K562 (cell line): Measurements from ENCODE around the gene NDUFV2. TPM values are rescaled to one million over a fixed set of nuclear protein-coding genes. Genes with fewer than 3 reads are reported as not detected.

Source experiments
- ATAC-seq: fragments of 200-7000 bp; cut with Tn5 transposase; 3 replicates; pipeline ENCODE4 v1.9.1; 2020; ENCODE audit warnings: moderate library complexity
- BruUV-seq: library from RNA; stranded (reverse); fragments of 400-500 nt; replicated peaks from 2 replicates; lab custom pipeline; 2021; lab: Mats Ljungman, UMichigan
- CTCF ChIA-PET: fragments of 300-600 bp; formaldehyde crosslinking; extraction: SDS; loops from one replicate; lab custom pipeline; 2021; ENCODE audit warnings: low intra/inter-chr PET ratio; lab: Yijun Ruan, JAX
- POLR2A ChIA-PET: fragments of 300-600, 350-650 bp; sonication (Branson Sonifier 250); formaldehyde crosslinking; extraction: SDS; loops from one replicate; lab custom pipeline; 2021; ENCODE audit warnings: antibody characterized with exemption, inconsistent platforms; lab: Yijun Ruan, JAX
- DNase-seq, 4 experiments: peaks; one replicate each; pipeline versions ENCODE4 v3.0.0 to v3.0.0-alpha.2; 2011 to 2018; ENCODE audit warnings: low spot score in 3 of 4, mixed read lengths in 3 of 4; ENCODE audit errors: extremely low read depth in 1 of 4
- FAIRE-seq: peaks from 2 replicates; lab custom pipeline; 2011; peaks lifted over from hg19 to GRCh38; lab: Jason Lieb, UNC
- H2AFZ ChIP-seq: 2 replicates; pipeline ENCODE4 v1.6.0; 2011; ENCODE audit warnings: low read depth, low read length, control low read depth, inconsistent platforms
- H3K27ac ChIP-seq: fragments of 200-600 bp; 3 replicates; pipeline ENCODE4 v1.8.0; 2011; ENCODE audit warnings: low read depth, mild to moderate bottlenecking, control low read depth, inconsistent platforms, low read length, moderate library complexity, mixed read lengths; ENCODE audit errors: extremely low read depth
- H3K27me3 ChIP-seq, 2 experiments: fragments of 300-600 bp in 1 of 2; 2 replicates in 1 of 2; 3 replicates in 1 of 2; pipeline versions ENCODE4 v1.6.0 to v1.8.0; 2011; ENCODE audit warnings: inconsistent platforms in 2 of 2, low read length in 2 of 2, mild to moderate bottlenecking in 1 of 2, mixed read lengths in 1 of 2, moderate library complexity in 1 of 2; ENCODE audit not compliant: control insufficient read depth in 2 of 2, insufficient read depth in 2 of 2
- H3K36me3 ChIP-seq: fragments of 300-600 bp; 3 replicates; pipeline ENCODE4 v1.8.0; 2011; ENCODE audit warnings: mild to moderate bottlenecking, low read length, inconsistent platforms; ENCODE audit not compliant: control insufficient read depth, insufficient read depth
- H3K4me1 ChIP-seq, 2 experiments: fragments of 200-600 bp in 1 of 2; replicated peaks in 1 of 2; 2 replicates in 1 of 2; 3 replicates in 1 of 2; pipeline versions ENCODE4 v1.5.1 to v1.8.0; 2011; ENCODE audit warnings: inconsistent platforms in 2 of 2, low read length in 2 of 2, mild to moderate bottlenecking in 1 of 2, mixed read lengths in 1 of 2, moderate library complexity in 1 of 2; ENCODE audit not compliant: control insufficient read depth in 2 of 2, insufficient read depth in 2 of 2
- H3K4me2 ChIP-seq: 2 replicates; pipeline ENCODE4 v1.6.1; 2011; ENCODE audit warnings: low read length, control low read depth, inconsistent platforms, mixed read lengths; ENCODE audit not compliant: insufficient read depth
- H3K4me3 ChIP-seq: fragments of 200-600 bp; sonication (generic), shearing (Covaris generic); 2 replicates; pipeline ENCODE4 v1.5.1; 2016; ENCODE audit warnings: control low read depth, inconsistent platforms
- H3K79me2 ChIP-seq: fragments of 200-600 bp; 3 replicates; pipeline ENCODE4 v1.8.0; 2011; ENCODE audit warnings: low read length, inconsistent platforms; ENCODE audit not compliant: control insufficient read depth, insufficient read depth
- H3K9ac ChIP-seq, 2 experiments: 2 replicates each; pipeline versions ENCODE4 v1.6.0 to v1.6.1; 2011; ENCODE audit warnings: low read depth in 2 of 2, low read length in 2 of 2, control low read depth in 1 of 2, inconsistent platforms in 1 of 2, mild to moderate bottlenecking in 1 of 2, mixed read lengths in 1 of 2; ENCODE audit not compliant: insufficient read depth in 1 of 2
- H3K9me1 ChIP-seq: one replicate; pipeline ENCODE4 v1.6.0; 2011; ENCODE audit warnings: inconsistent platforms, mild to moderate bottlenecking, low read length, moderate library complexity; ENCODE audit not compliant: control insufficient read depth, insufficient read depth
- H3K9me3 ChIP-seq: replicated peaks from 2 replicates; pipeline ENCODE4 v1.5.1; 2011; ENCODE audit warnings: low read depth, low read length, inconsistent platforms; ENCODE audit not compliant: control insufficient read depth, insufficient read depth
- H4K20me1 ChIP-seq: replicated peaks from 2 replicates; pipeline ENCODE4 v1.6.1; 2011; ENCODE audit warnings: low read length, inconsistent platforms, mixed read lengths; ENCODE audit not compliant: control insufficient read depth, insufficient read depth
- BCOR ChIP-seq: fragments of 450-650 bp; IDR thresholded peaks from 2 replicates; pipeline ENCODE4 v1.6.1; 2016
- ZBTB12 ChIP-seq: fragments of 250-450 bp; sonication (Bioruptor Pico); IDR thresholded peaks from 2 replicates; pipeline ENCODE4 v1.4.0; 2020
- ZNF121 ChIP-seq: sonication (generic); formaldehyde crosslinking; conservative IDR thresholded peaks from 2 replicates; pipeline ENCODE4 v1.8.0; 2022; ENCODE audit warnings: missing genetic modification reagents
- WGBS: fragments of 100-300 bp; shearing (Covaris generic); methylation state at CpG from one replicate; pipeline ENCODE4 v1.1.6; 2016; ENCODE audit warnings: low coverage, mixed read lengths; ENCODE audit not compliant: insufficient coverage; ENCODE audit errors: missing lambda C conversion rate; 5-methylcytosine and 5-hydroxymethylcytosine counted together
- in situ Hi-C: fragments of 300-500 bp; cut with MboI; formaldehyde crosslinking; loops from 4 replicates; pipeline ENCODE4 v1.15.0; 2018; ENCODE audit warnings: inconsistent platforms, mixed read lengths
- intact Hi-C: fragments of 100-400 bp; cut with micrococcal nuclease; formaldehyde crosslinking; loops from 2 replicates; pipeline ENCODE4 v1.14.2; 2022
- polyA plus RNA-seq, 8 experiments: library from polyadenylated mRNA; depleted of rRNA in 4 of 8; stranded (reverse) in 5 of 8; unstranded in 3 of 8; fragments of >200 nt; fragmentation: Nextera tagmentation in 2 of 8; fragmentation: Illumina TruSeq in 1 of 8; extraction: Ambion mirVana in 2 of 8; extraction: Trizol in 1 of 8; gene quantifications; 2 replicates each; pipeline versions ENCODE4 v1.2.1 to v1.2.3, GENCODE V29; 2011 to 2014; ENCODE audit warnings: inconsistent platforms in 1 of 8, missing spikeins in 1 of 8
- total RNA-seq, 7 experiments: library from RNA; depleted of rRNA in 6 of 7; stranded (reverse); fragments of >200 nt in 6 of 7; fragmentation: Illumina TruSeq in 2 of 7; extraction: Trizol in 2 of 7; gene quantifications; 2 replicates each; pipeline versions ENCODE4 v1.2.1 to v1.2.3, GENCODE V29; 2011 to 2021; ENCODE audit warnings: low replicate concordance in 1 of 7

Gene NDUFV2
- total and polyA plus RNA-seq, 9 of the 15 experiments (the other 6 are each of a cell fraction or from before 2014, with no cell fraction given): 213 to 550 (median 384) TPM

DNA sequence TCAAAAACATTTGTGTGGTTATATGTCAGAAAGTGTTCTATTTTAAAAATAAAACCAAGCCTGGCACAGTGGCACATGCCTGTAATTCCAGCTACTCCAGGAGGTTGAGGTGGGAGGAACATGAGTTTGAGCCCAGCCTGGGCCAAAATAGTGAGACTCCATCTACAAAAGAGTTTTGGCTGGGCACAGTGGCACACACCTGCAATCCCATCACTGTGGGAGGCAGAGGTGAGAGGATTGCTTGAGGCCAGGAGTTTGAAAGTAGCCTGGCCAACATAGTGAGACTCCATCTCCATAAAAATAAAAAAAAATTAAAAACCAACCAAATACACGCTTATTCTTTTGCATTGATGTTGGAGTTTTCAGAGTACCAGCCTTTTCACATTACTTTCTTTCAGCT, 43.7 kb downstream of the NDUFV2 start:
- Histone ChIP-seq H3K4me2 (no peak overlapping the region), H3K4me1 (peaks cover 3 to 13% of the 10 kb centered on the region in 2 experiments; a peak in 4 of 5 replicates), H3K9me1 (no peaks in the 10 kb centered on the region), H3K9ac (no peak overlapping the region), H3K9me3 (no peaks in the 10 kb centered on the region), H3K36me3 (peaks cover 4% of the 10 kb centered on the region; the same call in 1 of the 3 replicates), H3K27me3 (no peaks in the 10 kb centered on the region), H2AFZ (no peak overlapping the region), H3K79me2 (peaks cover 95% of the 10 kb centered on the region), H4K20me1 (no peaks in the 10 kb centered on the region; the same call in 1 of the 2 replicates), H3K27ac (no peak overlapping the region), H3K4me3 (no peak overlapping the region)
- 88% methylated on average over 1 of the region's 1 CpG for WGBS
- TF ChIP-seq ZNF121 (CRISPR knock-in tag) (peak; percentile 68), ZBTB12 (CRISPR knock-in tag) (no peak), BCOR (0 out of 2 replicates have a peak, but pooled peaks have one; percentile 17)
- ChIA-PET POLR2A (interaction anchor here (0.6 to 1.0 kb wide), 2 partner anchors 8 to 125 kb away, joined by 3 read pairs; no protein-coding TSS in a partner anchor), CTCF (interaction anchor here (0.9 to 1.5 kb wide), 2 partner anchors 264 to 492 kb away, joined by 5 to 6 read pairs; no protein-coding TSS in a partner anchor)
- in situ Hi-C loops: loop anchor here (5.0 kb wide), 1 partner anchor 74 kb away; no protein-coding TSS in a partner anchor
- no peak for FAIRE-seq
- intact Hi-C loops: loop anchor here (5.0 to 10.0 kb wide), 2 partner anchors 154 to 369 kb away; no protein-coding TSS in a partner anchor
- BruUV-seq: no TSS peak
- ATAC-seq: no peak
- DNase-seq: no peak
